ENCODE measurements around the gene CYP3A5.
"Not testable (repeated sequence)": the region's sequence is repeated elsewhere in the genome, so short reads cannot be mapped to it uniquely, and the experiment has no call there.

The CYP3A5 gene

DNA sequence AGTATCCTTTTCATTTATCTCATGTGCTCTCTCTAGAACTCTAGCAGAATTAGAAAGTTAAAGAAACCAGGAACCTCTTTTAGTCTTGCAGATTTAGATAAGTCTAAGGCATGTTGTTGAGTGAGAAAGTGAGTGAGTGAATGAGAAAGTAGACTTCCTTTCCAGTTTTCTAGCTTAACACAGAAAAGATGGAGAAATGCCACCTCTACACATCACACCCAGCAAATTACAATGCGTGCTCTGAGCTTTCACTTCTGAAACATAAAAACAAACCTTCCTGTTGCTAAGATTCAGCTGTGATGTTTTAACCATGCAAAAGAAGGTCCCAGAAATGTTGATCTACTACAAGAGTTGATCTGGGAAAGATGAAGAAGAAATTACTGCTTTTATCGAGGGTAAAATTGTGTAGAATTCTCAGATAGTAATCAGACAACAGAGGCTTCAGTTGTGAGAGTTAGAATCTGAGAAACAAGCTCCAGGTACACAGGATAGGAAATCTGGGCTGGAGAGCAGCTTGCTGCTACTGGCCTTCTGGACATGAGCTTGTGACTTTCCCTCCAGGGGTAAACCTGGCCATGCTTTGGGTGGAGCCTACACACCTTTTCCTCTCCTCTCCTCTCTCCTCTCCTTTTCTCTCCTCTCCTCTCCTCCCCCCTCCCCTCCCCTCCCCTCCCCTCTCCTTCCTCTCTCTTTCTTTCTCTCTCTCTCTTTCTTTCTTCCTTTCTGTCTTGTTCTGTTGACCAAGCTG lies 4.6 kb downstream of the CYP3A5 start:
- TF ChIP-seq, protein P1, sequence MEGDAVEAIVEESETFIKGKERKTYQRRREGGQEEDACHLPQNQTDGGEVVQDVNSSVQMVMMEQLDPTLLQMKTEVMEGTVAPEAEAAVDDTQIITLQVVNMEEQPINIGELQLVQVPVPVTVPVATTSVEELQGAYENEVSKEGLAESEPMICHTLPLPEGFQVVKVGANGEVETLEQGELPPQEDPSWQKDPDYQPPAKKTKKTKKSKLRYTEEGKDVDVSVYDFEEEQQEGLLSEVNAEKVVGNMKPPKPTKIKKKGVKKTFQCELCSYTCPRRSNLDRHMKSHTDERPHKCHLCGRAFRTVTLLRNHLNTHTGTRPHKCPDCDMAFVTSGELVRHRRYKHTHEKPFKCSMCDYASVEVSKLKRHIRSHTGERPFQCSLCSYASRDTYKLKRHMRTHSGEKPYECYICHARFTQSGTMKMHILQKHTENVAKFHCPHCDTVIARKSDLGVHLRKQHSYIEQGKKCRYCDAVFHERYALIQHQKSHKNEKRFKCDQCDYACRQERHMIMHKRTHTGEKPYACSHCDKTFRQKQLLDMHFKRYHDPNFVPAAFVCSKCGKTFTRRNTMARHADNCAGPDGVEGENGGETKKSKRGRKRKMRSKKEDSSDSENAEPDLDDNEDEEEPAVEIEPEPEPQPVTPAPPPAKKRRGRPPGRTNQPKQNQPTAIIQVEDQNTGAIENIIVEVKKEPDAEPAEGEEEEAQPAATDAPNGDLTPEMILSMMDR (IDR thresholded peaks at IDR 0.05), result no peak
- no peak for TF ChIP-seq ZFX (IDR thresholded peaks at IDR 0.05; ENCODE audit: borderline replicate concordance)
- no peak overlapping the region for H3K27ac ChIP-seq

DNA sequence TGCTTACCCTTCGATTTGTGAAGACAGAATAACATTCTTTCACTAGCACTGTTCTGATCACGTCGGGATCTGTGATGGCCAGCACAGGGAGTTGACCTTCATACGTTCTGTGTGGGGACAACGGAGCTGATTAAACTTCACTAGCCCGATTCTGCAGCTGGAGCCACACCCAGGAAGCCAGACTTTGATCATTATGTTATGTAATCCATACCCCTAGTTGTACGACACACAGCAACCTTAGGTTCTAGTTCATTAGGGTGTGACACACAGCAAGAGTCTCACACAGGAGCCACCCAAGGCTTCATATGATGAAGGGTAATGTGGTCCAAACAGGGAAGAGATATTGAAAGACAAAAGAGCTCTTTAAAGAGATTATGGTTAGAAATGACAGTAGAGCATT lies 7.2 kb downstream of the CYP3A5 start:
- TF ChIP-seq, protein P1 (IDR thresholded peaks at IDR 0.05), result no peak
- no peak for TF ChIP-seq ZFX (IDR thresholded peaks at IDR 0.05; ENCODE audit: borderline replicate concordance)

DNA sequence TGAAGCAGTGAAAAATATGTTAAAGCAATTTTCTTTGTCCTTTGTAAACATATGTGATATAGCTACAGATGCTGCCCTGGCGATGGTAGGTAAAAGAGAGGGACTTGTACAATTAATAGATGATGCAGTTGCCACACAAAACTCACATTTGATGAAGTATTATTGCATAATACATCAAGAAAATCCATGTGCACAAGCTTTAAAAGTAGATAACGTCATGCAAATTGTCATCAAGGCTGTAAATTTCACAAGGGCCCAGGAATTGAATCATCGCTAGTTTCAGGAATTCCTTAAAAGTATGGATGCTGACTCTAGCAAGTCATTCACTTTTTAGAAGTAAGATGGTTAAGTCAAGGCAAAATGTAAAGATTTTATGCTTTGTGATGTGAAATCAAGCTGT lies 10.0 kb downstream of the CYP3A5 start:
- TF ChIP-seq ZFX (IDR thresholded peaks at IDR 0.05; ENCODE audit: borderline replicate concordance), result no peak
- TF ChIP-seq, protein P1 (IDR thresholded peaks at IDR 0.05), result no peak
- no peak overlapping the region for H3K27ac ChIP-seq

More for the DNA sequence above, 7.2 kb downstream of the CYP3A5 start:
- no peak overlapping the region for H3K27ac ChIP-seq

DNA sequence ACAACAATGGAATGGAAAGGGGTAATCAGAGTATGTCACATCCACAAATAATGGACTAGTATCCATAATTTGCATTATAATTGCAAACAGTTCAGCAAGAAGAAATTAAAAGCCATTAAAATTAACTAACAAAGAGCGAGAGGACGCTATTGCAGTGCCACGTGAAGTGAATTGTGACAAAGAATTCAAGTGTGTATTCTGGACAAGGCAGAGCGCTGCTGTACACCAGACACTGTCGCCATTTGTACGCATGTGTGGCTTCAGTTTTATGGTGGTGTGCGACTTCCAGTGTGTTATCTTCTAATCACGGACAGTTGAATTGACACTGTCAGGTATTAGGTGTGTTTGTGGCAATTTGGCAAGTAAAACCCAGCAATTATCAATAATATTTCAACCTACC lies 11.3 kb downstream of the CYP3A5 start:
- TF ChIP-seq ZFX (IDR thresholded peaks at IDR 0.05; ENCODE audit: borderline replicate concordance), result no peak
- TF ChIP-seq, protein P1 (IDR thresholded peaks at IDR 0.05), result no peak

DNA sequence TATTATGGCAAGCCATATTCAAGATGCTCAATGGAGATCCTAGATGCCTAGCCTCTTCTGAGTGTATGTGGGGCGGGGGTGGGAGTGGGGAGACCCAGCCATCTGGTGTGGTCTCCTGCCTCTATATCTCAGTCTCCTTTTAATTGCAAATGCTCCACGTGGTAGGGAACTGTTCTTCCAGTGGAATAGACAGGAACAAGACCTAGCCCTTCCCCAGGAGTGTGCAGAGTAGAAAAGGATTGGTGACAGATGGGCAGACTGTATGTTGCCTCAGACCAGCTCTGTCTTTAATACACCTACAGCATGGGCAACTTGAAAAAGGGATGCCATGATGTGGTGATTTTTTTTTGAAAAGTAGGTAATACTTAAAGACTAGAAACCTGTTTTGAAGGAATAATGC lies 12.6 kb downstream of the CYP3A5 start:
- H3K27ac ChIP-seq, result no peak overlapping the region
- no peak for TF ChIP-seq ZFX (IDR thresholded peaks at IDR 0.05; ENCODE audit: borderline replicate concordance)
- TF ChIP-seq, protein P1 (IDR thresholded peaks at IDR 0.05), result no peak

More for the DNA sequence above, 11.3 kb downstream of the CYP3A5 start:
- no peak overlapping the region for H3K27ac ChIP-seq

DNA sequence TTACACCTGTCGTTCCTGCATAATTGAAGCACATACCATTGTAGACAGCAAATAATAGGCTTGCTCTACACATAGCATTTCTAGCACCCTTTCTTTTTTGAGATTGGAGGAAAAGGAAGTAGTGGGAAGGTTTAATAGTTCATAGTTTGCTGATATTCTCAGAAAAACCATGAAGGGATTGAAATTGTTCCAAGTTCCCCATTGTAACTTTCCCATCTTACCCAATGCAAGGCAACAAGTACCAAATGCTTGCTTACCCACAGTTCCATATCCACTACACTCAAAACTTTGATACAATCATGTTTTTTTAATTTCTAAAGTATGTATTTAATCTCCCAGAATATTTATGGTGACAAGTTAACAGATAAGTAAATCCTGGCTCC lies 13.8 kb downstream of the CYP3A5 start:
- TF ChIP-seq, protein P1 (IDR thresholded peaks at IDR 0.05), result no peak
- no peak for TF ChIP-seq ZFX (IDR thresholded peaks at IDR 0.05; ENCODE audit: borderline replicate concordance)
- H3K27ac ChIP-seq, result no peak overlapping the region

DNA sequence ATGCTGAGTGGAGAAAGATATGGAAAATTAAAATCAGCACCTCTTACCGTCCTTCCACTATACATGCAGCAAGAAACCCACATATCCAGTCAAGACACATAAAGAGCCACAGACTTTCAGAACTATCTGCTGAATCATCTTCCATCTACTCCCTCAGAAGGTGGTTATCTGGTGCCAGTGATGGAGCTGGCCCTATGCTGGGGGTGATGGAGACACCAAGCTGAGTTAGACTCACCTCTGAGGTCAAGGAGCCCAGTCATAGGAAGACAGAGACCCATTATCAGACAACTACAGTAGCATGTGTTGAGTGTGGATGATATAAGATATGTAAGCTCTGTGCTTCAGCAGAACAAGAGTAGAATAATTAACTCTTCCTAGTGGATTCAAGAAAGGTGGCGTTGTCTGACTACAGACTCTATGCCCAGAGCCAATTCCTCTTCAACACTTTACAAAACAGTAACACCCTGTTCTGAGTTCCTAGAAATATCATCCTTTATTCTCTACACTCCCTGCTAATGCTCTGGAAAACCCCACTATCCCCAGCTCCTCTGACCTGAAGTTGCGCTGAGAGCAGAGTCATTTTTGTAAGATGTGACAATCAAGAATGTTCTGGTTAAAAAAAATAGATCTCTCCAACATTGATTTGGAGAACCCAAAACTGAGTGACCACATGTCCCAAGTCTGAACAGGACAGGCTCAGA lies 14.3 kb downstream of the CYP3A5 start:
- TF ChIP-seq, protein P1 (IDR thresholded peaks at IDR 0.05), result no peak
- TF ChIP-seq ZFX (IDR thresholded peaks at IDR 0.05; ENCODE audit: borderline replicate concordance), result no peak
- no peak overlapping the region for H3K27ac ChIP-seq

DNA sequence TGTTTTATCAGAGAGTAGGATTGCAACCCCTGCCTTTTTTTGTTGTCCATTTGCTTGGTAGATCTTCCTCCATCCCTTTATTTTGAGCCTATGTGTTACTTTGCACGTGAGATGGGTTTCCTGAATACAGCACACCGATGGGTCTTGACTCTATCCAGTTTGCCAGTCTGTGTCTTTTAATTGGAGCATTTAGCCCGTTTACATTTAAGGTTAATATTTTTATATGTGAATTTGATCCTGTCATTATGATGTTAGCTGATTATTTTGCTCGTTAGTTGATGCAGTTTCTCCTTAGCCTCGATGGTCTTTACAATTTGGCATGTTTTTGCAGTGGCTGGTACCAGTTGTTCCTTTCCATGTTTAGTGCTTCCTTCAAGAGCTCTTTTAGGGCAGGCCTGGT lies 21.9 kb downstream of the CYP3A5 start:
- H3K27ac ChIP-seq, result not testable (repeated sequence)

DNA sequence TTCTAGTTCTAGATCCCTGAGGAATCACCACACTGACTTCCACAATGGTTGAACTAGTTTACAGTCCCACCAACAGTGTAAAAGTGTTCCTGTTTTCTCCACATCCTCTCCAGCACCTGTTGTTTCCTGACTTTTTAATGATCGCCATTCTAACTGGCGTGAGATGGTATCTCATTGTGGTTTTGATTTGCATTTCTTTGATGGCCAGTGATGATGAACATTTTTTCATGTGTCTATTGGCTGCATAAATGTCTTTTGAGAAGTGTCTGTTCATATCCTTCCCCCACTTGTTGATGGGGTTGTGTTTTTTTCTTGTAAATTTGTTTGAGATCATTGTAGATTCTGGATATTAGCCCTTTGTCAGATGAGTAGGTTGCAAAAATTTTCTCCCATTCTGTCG lies 25.2 kb downstream of the CYP3A5 start:
- not testable (repeated sequence) for H3K27ac ChIP-seq

Data from 22Rv1 (cell line).